GM18508 (cell line): ENCODE data around the gene SLC29A3.

Source experiments
- ATAC-seq: cut with Tn5 transposase; IDR thresholded peaks from one replicate; pipeline ENCODE4 v1.9.1; 2021; ENCODE audit warnings: moderate number of reproducible peaks; ENCODE audit not compliant: insufficient read depth, unreplicated experiment

The SLC29A3 gene

DNA sequence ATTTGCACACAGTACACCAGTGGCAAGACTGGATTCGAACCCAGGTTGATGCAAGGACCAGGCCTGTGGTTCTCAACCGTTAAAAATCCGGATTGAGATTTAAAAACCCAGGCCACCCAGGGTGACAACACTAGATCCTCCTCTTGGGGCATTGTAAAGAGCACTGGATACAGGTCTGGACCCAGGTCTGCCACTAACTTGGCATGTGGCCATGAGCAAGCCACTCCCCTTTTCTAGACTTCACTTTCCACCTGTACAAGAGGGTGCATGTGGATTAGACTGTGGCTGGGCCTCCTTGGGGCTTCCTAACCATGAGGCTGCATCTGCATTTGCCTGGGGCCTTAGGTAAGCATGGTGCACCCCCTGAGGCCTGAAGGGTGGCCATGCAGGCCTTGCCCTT is 21.7 kb upstream of the SLC29A3 start:
- ATAC-seq: no peak

DNA sequence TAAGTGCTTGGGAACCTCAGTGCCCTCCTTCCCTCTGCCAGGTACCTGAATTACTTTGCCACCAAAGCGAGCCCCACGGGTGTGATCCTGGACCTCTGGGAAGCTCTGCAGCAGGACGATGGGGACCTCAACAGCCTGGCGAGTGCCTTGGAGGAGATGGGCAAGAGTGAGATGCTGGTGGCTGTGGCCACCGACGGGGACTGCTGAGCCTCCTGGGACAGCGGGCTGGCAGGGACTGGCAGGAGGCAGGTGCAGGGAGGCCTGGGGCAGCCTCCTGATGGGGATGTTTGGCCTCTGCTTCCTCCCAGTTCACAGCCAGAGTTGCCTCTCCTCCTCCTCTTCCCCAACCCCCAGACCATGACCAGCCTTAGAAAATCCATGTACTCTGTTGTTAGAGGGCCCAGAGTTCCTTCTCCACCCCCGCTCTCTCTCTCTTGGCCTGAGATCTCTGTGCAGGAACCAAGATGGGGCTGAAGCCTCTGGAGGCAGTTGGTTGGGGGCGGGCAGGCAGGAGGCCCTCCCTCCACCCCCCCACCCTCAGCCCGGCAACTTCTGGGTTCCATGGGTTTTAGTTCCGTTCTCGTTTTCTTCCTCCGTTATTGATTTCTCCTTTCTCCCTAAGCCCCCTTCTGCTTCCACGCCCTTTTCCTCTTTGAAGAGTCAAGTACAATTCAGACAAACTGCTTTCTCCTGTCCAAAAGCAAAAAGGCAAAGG is 19.8 kb upstream of the SLC29A3 start:
- ATAC-seq: no peak

DNA sequence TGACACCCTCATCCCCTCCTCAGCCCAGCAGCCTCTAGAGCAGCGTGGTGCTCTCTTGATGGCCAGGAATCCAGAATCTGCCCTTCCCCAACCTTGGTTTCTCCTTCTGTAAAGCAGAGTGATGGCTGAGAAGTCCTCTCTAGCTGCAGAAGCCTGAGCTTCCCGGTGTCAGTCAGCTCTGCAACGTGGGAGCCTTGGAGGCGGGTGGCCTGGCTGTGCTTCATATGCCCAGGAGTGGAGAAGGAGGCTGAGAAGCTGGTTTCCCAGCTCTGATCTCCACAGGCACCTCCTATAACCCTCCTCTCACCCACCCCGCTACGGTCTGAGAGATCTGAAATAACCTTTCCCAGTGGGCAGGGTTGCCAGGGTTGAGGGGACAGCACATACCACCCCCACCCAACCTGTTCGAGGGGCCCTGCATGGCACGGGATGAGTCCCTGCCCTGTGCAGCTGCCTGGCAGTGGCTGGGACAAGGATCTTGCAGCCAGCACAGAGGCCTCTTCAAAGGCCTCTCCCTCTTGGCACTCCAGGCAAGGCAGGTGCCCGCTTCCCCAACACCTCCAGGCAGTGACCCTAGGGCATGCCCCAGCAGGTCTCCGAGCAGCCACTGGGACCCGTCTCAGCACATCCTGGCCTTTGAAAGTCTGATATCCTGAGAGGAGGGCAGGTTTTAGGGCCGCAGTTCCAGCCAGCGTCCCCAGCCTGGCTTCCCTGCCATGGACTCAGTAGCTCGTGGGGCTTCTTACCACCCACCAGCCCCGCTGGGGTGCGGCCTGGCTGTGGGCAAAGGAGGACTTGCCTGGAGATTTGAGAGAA is 18.3 kb upstream of the SLC29A3 start:
- ATAC-seq: no peak

DNA sequence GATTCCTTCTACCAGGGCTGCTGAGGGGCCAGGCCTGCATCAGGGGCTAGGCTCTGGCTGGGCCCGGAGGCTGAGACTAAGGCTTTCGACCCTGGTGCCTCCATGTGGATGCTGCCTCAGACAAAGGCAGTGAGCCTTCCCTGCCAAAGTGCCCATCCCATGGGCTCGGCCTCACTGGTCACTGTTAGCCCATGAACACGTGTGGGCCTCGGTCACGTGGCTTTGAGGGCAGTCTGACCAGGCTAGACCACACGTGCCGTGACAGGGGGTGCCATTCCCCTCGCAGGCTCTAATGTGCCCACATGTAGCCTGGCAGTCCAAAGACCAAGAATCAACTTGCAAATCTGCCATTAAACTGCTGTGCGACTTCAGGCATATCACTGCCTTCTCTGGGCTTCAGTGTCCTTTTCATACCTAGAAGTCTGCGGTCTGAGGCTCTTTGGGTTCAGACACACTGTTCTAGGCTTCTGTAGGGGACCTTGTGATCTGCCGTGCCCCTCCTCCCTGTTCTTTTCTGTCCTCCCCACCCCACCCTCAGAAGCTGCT is 17.6 kb upstream of the SLC29A3 start:
- no peak for ATAC-seq

DNA sequence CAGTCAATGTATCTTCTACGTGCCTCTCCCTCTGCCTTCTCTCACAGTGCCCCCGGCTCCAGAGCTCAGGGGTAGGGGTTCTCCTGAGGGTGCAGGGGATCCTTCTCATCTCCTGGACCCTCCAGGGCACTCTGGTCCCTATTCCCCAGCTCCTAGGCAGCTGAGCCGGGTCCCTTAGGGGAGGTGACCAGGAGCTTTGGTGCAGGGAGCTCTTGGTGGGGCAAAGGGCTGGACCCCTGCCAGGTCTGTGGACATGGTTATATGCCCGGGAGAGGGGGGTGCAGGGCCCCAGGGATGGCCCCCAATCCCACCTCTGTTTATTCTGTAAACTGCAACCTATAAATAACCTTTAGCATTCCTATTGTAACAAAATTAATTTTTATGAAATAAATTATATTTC is 16.6 kb upstream of the SLC29A3 start:
- no peak for ATAC-seq

DNA sequence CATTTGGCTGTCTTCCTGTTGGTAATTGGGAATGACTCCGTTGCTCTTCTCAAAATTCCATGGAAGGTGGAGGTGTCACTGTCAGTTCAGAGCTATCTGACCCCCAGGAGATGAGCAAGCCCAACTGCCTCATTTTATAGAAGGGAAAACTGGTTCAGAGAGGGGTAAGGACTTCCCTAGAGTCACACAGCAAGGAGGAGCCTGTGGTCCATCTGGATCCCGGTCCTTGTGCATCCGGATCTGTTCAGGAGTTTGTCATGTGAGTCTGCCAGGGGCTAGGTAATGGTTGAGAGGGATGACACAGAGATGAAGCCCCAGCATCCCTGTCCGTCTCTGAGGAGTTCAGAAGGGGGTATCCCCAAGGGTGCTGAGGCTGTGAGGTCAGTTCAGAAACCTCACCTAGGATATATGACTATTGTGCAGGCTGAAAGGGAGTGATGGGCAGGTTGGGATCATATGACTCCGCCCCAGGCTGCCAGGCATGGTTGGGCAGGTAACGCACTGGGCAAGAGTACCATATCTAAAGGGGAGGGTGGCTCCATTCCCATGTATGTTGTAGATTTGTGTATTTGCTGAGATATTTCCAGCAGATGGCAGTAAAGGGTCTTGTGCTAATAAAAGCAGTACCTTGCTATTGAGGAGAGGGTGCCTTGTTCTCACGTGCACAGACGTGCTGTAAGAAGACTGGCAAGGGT is 16.0 kb upstream of the SLC29A3 start:
- no peak for ATAC-seq

DNA sequence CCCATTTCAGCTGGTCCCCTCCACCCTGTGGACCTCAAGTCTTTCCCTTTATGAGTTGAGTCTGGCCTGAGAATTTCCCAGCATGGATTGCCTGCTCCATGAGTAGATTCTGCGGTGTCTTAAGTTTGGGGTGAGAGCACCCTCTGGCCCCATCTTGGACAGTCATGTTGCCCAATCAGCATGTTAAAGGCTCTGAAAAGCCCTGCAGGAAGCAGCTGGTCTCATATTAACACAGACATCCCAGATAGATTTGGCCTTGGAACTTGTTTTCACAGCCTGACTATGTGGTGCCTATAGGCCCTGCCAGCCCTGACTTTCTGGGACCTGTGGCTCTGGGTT is 15.5 kb upstream of the SLC29A3 start:
- ATAC-seq: no peak

DNA sequence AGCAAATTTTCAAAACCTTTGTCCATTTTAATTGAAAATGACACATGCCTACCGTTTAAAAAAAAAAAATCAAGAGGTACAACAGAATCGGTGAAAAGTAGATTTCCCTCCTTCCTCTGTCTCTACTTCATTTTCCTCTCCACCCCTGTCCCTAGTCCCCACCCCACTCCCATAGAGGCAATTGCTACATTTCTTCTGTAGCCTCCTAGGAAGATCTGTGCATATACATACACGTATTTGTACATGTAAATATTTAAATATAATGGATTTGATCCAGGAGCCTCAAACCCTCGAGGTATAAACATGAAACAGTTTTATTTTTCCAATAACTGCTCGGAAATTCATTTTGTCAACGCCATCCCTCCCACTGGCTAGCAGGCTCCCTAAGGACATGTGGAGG is 14.1 kb upstream of the SLC29A3 start:
- no peak for ATAC-seq

DNA sequence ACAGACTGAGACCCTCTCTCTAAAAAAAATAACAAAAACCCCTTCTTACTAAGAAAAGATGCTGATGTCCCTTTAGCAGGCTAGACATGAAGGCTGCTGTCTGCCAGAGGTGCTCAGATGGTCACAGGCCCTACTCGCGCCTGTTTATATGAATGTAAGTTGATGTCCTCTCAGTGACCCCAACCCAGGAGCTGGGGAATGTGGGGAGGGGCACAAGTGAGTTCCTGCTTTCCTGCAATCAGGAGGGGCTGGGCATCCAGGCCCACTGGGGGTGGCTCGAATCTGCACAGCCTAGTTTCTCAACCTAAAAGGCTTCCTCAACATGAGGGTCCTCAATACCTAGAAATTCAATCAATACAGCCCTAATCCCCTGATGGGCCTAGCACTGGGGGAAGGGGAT is 12.1 kb upstream of the SLC29A3 start:
- ATAC-seq: no peak

DNA sequence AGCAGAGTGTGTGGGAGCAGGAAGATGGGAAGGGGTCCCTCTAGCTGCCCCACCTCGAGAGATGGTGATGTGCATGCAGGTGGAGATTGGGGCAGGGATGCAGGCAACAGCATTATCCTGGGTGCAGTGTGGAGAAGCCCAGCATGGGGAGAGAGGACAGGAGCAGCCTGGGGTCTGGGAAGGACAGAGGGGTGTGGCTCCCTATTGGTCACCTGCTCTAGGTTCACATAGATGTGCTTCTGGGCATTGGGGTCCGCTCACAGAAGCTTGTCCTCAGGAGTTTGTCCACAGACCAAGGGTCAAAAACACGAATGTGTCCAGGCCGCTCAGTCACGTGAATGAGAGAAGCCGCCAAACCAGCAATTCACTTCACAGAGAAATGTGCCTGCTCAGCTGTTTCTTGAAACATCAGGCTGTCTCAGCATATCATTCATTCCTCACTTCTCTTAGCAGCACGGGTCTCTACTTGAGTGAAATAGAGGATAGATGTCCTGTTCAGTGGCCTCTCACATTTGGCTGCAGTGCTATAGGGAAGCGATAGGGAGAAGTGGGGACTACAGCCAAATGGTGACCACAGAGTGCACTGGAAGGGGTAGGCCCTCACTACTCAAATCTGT is 11.5 kb upstream of the SLC29A3 start:
- ATAC-seq: no peak

DNA sequence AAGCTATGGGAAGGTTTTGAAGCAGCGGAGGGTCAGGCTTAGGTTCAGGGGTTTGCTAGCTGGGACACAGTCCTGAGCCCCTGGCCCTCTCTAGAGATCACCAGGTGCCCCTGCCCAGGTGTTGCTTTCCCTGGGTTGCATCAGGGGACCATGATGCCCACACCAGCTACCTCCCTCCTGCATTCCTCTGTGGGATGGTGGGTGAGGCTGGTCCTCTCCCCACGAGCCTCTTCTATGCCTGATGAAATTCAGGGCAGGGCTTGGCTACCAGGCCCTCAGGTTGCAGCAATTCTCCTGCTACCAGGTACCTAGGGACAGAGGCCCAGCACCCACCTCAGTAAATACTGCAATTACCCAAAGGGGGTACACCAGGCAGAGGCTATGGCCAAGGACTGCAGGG is 10.8 kb upstream of the SLC29A3 start:
- no peak for ATAC-seq

DNA sequence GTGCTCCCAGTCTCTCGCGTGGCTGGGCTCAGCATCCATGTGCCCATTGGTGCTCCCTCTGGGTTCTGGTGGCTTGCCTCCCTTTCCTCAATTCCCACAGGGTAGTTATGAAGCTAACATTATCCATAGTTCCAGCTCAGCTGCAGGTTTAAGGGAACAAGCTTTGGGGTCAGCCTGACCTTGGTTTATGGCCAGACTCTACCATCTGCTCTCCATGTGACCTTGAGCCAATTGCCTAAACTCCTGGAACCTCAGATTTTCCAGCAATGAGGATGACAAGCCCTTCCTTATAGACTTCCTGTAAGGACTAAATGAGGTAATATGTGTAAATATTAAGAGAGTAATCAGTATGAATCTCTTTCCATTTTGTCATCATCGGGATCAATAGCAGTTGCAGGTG is 10.1 kb upstream of the SLC29A3 start:
- no peak for ATAC-seq

DNA sequence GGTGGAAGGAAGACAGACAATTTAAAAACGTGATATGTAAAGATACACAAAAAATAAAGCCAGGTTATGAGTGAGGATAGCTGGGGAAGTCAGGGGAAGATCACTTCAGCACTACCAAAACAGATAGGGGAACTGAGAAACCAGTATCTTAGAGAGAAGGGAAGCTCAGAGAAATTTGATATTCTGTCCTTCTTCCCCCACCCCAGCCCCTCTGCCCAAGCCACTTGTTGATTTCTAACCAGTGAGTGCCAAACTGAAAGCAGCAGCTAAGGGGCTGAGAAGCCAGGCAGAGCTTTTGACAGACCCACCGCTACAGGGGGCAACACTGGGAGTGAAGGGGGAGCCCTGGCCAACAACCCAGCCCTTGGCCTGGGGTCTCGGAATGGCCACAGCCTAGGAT is 9.1 kb upstream of the SLC29A3 start:
- ATAC-seq: no peak

DNA sequence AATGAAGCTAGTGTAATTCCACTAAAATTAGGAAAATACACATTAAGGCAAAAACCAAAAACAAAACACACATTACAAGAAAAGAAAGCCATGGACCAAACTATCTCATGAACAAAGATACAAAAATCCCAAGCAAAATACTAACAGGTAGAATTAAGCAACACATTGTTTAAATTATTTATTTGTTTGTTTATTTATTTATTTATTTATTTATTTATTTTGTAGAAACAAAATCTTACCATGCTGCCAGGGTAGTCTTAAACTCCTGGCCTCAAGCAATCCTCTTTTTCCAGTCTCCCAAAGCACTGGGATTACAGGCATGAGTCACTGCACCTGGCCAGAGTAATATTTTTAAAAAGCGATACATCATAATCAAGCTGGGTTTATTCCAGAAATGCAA is 6.8 kb upstream of the SLC29A3 start:
- no peak for ATAC-seq

DNA sequence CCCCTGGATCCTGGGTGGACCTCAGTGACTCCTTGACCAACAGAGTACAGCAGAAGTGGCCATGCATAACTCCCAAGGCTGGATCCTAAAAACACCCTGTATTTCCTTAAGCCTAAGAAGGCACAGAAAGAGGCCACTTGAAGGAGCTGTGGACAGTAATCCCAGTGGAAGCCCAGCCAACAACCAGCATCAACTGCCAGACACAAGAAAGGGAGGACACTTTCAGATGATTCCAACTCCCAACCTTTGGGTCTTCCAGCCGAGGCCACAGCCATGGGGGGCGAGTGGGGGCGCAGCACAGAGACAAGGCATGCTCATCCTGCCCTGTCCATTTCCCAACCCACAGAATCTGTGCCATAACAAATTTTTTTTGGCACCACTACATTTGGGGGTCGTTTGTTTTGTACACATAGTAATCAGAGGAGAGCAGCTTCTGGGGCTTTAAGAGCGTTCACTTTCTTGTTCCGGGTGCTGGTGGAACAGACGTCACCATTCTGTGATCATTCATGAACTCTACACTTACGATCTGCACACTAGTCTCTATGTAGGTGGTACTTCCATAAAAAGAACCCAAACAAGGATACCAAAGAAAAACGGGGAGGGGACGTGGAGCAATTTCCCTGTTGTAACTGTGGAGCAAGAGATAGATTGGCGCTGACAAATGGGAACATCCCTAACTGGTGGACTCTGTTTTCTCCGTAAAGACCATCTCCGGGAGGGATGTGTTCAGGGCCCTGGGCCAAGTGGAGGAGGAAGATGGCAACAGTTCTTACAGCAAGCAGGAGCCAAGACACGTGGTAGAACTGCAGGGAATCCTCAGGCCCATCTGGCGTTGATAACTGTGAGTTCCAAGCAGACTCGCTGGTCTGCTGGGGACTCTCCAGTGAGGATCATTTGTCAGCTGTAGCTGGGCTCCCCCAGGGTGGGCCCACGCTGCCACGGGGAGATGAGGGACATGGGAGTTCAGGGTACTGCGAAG is 6.0 kb upstream of the SLC29A3 start:
- no peak for ATAC-seq

DNA sequence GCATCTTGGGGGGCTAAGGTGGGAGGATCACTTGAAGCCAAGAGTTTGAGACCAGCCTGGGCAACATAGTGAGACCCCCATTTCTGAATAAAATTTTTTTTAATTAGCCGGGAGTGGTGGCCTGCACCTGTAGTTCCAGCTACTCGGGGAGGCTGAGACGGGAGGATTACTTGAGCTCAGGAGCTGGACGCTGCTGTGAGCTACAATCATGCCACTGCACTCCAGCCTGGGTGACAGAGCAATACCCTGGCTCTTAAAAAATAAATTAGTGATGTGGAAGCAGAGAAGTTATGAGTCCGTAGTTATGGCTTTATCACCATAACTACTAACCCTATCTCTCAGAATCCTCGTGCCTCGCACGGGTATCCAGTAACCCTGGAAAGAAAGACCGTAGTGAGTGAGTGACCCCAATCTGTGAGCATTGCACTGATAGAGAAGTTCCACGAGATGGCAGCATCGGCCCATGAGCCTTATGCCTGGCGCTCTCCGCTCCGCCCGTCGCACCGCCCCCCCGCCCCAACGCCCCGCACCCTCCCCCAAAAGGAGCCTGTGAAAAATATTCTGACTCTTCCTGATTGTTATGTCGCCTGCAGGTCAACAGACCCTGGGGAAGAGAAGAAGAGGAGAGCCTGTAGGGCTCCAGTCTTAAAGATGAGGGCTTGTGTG is 4.9 kb upstream of the SLC29A3 start:
- ATAC-seq: no peak

DNA sequence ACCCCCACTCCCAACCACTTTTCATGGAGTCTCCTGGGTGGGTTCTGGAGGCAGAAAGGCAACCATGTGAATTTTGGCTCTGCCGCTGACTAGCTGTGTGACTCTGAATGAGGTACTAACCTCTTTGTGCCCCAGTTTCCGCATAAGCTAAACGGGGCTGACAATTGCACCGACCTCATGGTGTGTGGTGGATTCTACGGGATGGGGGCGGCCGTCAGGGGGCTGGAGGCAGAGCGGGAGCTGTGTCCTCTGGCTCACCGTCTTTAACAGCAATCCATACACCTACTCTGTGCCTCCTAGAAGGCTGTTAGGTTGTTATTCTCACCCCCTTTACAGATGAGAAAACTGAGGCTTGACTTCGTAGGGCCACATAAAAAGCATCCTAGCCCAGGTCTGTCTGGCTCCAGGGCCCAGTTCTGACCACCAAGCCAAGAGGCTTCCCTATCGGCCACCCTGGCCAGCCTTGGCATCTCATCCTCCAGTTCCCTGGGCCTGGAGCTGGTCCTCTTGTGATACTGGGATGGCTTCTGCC is 4.3 kb upstream of the SLC29A3 start:
- no peak for ATAC-seq

DNA sequence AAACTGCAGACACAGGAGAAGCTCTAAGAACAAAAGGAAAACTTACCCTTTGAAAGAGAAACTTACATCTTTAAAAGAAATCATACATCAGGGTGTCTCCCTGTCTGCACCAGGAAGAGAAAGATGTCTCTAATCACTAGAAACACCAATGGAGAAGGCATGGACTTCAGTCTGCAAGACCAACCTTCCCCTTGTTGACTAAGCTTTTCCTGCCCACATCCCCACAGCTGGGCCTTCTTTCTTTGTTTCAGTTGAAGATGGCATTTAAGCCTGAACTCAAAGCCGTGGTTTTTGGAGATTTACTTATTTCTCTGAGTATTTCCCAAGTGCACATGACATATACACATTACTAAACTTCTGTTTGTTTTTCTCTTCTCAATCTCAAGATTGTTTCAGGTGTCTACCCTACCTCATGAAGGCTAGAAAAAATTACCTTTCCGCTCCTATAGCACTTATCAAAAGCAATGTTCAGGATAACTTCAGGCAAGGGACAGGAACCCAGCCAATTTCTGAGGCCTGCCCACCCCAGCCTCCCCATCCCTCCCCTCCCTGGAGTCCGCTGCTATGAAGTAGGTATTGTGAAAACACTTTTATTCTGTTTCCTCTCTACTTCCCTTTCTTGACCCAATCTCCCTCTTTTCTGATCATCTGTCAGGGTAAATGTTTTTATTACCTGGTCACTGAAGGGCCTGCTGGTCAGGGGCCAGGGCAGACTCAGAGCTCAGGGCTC is 2.8 kb upstream of the SLC29A3 start:
- no peak for ATAC-seq
